Astrocyte (in vitro differentiated cells and primary cell): ENCODE measurements around the gene CAPS. TPM values are rescaled to one million over a fixed set of nuclear protein-coding genes. Genes with fewer than 3 reads are reported as not detected.

Experiments
- DNase-seq: peaks from one replicate; pipeline ENCODE4 v3.0.0-alpha.2; 2010; ENCODE audit warnings: low read depth
- FAIRE-seq: peaks from 2 replicates; lab custom pipeline; 2011; peaks lifted over from hg19 to GRCh38; lab: Jason Lieb, UNC
- H2AFZ ChIP-seq: 2 replicates; pipeline ENCODE4 v1.6.0; 2012; ENCODE audit warnings: low read depth, low read length, inconsistent platforms
- H3K27ac ChIP-seq: 2 replicates; pipeline ENCODE4 v1.5.1; 2011; ENCODE audit warnings: low read depth, low read length, inconsistent platforms
- H3K27me3 ChIP-seq: 2 replicates; pipeline ENCODE4 v1.6.0; 2011; ENCODE audit warnings: low read length, inconsistent platforms; ENCODE audit not compliant: insufficient read depth
- H3K36me3 ChIP-seq: 2 replicates; pipeline ENCODE4 v1.5.1; 2011; ENCODE audit warnings: low read length, inconsistent platforms; ENCODE audit not compliant: insufficient read depth
- H3K4me1 ChIP-seq: 2 replicates; pipeline ENCODE4 v1.5.1; 2011; ENCODE audit warnings: low read length, inconsistent platforms; ENCODE audit not compliant: insufficient read depth
- H3K4me2 ChIP-seq: 2 replicates; pipeline ENCODE4 v1.6.0; 2012; ENCODE audit warnings: low read length, inconsistent platforms
- H3K4me3 ChIP-seq: 2 replicates; pipeline ENCODE4 v1.5.1; 2011; ENCODE audit warnings: low read depth, mild to moderate bottlenecking, low read length, inconsistent platforms; ENCODE audit not compliant: insufficient read depth
- H3K79me2 ChIP-seq: 2 replicates; pipeline ENCODE4 v1.6.0; 2012; ENCODE audit warnings: mild to moderate bottlenecking, low read length, inconsistent platforms; ENCODE audit not compliant: insufficient read depth
- H3K9ac ChIP-seq: 2 replicates; pipeline ENCODE4 v1.6.0; 2012; ENCODE audit warnings: mild to moderate bottlenecking, low read length, inconsistent platforms
- H3K9me3 ChIP-seq: 2 replicates; pipeline ENCODE4 v1.5.1; 2012; ENCODE audit warnings: low read depth, mild to moderate bottlenecking, low read length, inconsistent platforms; ENCODE audit not compliant: insufficient read depth
- H4K20me1 ChIP-seq: 2 replicates; pipeline ENCODE4 v1.6.0; 2012; ENCODE audit warnings: low read length, inconsistent platforms; ENCODE audit not compliant: insufficient read depth
- H3K27ac Mint-ChIP-seq: one replicate; pipeline ENCODE4 v1.8.0; 2021; ENCODE audit warnings: mild to moderate bottlenecking, mixed read lengths; ENCODE audit not compliant: unreplicated experiment
- H3K27me3 Mint-ChIP-seq: one replicate; pipeline ENCODE4 v1.8.0; 2021; ENCODE audit warnings: low read depth, mixed read lengths; ENCODE audit not compliant: unreplicated experiment
- H3K36me3 Mint-ChIP-seq: one replicate; pipeline ENCODE4 v1.8.0; 2021; ENCODE audit warnings: low read depth, mixed read lengths; ENCODE audit not compliant: unreplicated experiment
- H3K4me1 Mint-ChIP-seq: one replicate; pipeline ENCODE4 v1.8.0; 2021; ENCODE audit warnings: low read depth, mixed read lengths; ENCODE audit not compliant: unreplicated experiment
- H3K4me3 Mint-ChIP-seq: one replicate; pipeline ENCODE4 v1.8.0; 2021; ENCODE audit warnings: mild to moderate bottlenecking, moderate library complexity, mixed read lengths; ENCODE audit not compliant: unreplicated experiment
- H3K9me3 Mint-ChIP-seq: one replicate; pipeline ENCODE4 v1.8.0; 2021; ENCODE audit warnings: mild to moderate bottlenecking, mixed read lengths; ENCODE audit not compliant: unreplicated experiment
- CTCF ChIP-seq: IDR thresholded peaks from 2 replicates; pipeline ENCODE4 v1.5.1; 2011; ENCODE audit warnings: low read depth, mild to moderate bottlenecking, inconsistent platforms, low read length, moderate library complexity; ENCODE audit not compliant: insufficient read depth
- EZH2 ChIP-seq: IDR thresholded peaks from 2 replicates; pipeline ENCODE4 v1.6.1; 2012; ENCODE audit warnings: mild to moderate bottlenecking, low read length, inconsistent platforms; ENCODE audit not compliant: insufficient read depth
- total RNA-seq: library from RNA; stranded (reverse); gene quantifications from 2 replicates; pipeline ENCODE4 v1.2.1, GENCODE V29; 2021

The CAPS gene
- total RNA-seq, 1 donor from 2014 or later, result 6.2 TPM

- peaks cover 13% of the 10 kb centered on the region for H3K4me1 ChIP-seq
- no peaks in the 10 kb centered on the region for H3K27me3 ChIP-seq
- Mint-ChIP-seq H3K4me3 (no peak overlapping the region), H3K4me1 (peaks cover 5% of the 10 kb centered on the region), H3K27me3 (no peaks in the 10 kb centered on the region), H3K27ac (no peak overlapping the region), H3K36me3 (peaks cover 19% of the 10 kb centered on the region), H3K9me3 (no peaks in the 10 kb centered on the region)
- no peak overlapping the region for H3K9ac ChIP-seq
- peaks cover 68% of the 10 kb centered on the region for H4K20me1 ChIP-seq
- no peak overlapping the region for H2AFZ ChIP-seq
- no peak overlapping the region for H3K27ac ChIP-seq
- no peak overlapping the region for H3K4me2 ChIP-seq
- H3K79me2 ChIP-seq, result peaks cover 11% of the 10 kb centered on the region
- DNase-seq (no peak), FAIRE-seq (no peak)
- no peaks in the 10 kb centered on the region for H3K9me3 ChIP-seq
- H3K36me3 ChIP-seq, result peaks cover 11% of the 10 kb centered on the region
- TF ChIP-seq EZH2 (no peak), CTCF (no peak)
- no peak overlapping the region for H3K4me3 ChIP-seq
These were observed 22.2 kb downstream of the CAPS start for GRCh38 chr19:5936292-5936592.

GRCh38 chr19:5937550-5937949, 23.5 kb downstream of the CAPS start:
- FAIRE-seq, result no peak
- H3K9me3 Mint-ChIP-seq, result no peaks in the 10 kb centered on the region
- peaks cover 13% of the 10 kb centered on the region for H3K4me1 ChIP-seq
- no peak overlapping the region for H2AFZ ChIP-seq
- peaks cover 5% of the 10 kb centered on the region for H3K4me1 Mint-ChIP-seq
- no peak overlapping the region for H3K27ac Mint-ChIP-seq
- no peak overlapping the region for H3K4me2 ChIP-seq
- no peak for DNase-seq
- no peak overlapping the region for H3K9ac ChIP-seq
- H3K36me3 ChIP-seq, result peaks cover 11% of the 10 kb centered on the region
- no peak for TF ChIP-seq EZH2
- TF ChIP-seq CTCF, result no peak
- H3K79me2 ChIP-seq, result peaks cover 21% of the 10 kb centered on the region
- H4K20me1 ChIP-seq, result peaks cover 78% of the 10 kb centered on the region
- no peaks in the 10 kb centered on the region for H3K27me3 ChIP-seq
- no peaks in the 10 kb centered on the region for H3K9me3 ChIP-seq
- H3K27ac ChIP-seq, result no peak overlapping the region
- no peaks in the 10 kb centered on the region for H3K27me3 Mint-ChIP-seq
- peaks cover 20% of the 10 kb centered on the region for H3K36me3 Mint-ChIP-seq
- H3K4me3 ChIP-seq, result no peak overlapping the region
- no peak overlapping the region for H3K4me3 Mint-ChIP-seq

GRCh38 chr19:5940260-5941208, 26.5 kb downstream of the CAPS start:
- Histone ChIP-seq H4K20me1 (peaks cover 82% of the 10 kb centered on the region), H3K27me3 (no peaks in the 10 kb centered on the region), H3K27ac (no peak overlapping the region), H3K4me1 (peaks cover 7% of the 10 kb centered on the region), H3K36me3 (peaks cover 13% of the 10 kb centered on the region), H2AFZ (no peak overlapping the region), H3K9me3 (no peaks in the 10 kb centered on the region), H3K9ac (no peak overlapping the region), H3K4me3 (no peak overlapping the region), H3K79me2 (peaks cover 47% of the 10 kb centered on the region), H3K4me2 (no peak overlapping the region)
- TF ChIP-seq EZH2, result no peak
- no peak for TF ChIP-seq CTCF
- Mint-ChIP-seq H3K27ac (no peak overlapping the region), H3K4me3 (no peak overlapping the region), H3K4me1 (peaks cover 12% of the 10 kb centered on the region), H3K27me3 (no peaks in the 10 kb centered on the region), H3K9me3 (no peaks in the 10 kb centered on the region), H3K36me3 (peaks cover 17% of the 10 kb centered on the region)
- no peak for FAIRE-seq
- DNase-seq, result no peak
